IPS DF 4.7 (cell line): ENCODE results near the gene SLC39A9.

Source experiments
- DNase-seq: peaks from one replicate; pipeline ENCODE4 v3.0.0-alpha.2; 2013; ENCODE audit warnings: low spot score; ENCODE audit errors: extremely low read depth

Gene SLC39A9

DNA sequence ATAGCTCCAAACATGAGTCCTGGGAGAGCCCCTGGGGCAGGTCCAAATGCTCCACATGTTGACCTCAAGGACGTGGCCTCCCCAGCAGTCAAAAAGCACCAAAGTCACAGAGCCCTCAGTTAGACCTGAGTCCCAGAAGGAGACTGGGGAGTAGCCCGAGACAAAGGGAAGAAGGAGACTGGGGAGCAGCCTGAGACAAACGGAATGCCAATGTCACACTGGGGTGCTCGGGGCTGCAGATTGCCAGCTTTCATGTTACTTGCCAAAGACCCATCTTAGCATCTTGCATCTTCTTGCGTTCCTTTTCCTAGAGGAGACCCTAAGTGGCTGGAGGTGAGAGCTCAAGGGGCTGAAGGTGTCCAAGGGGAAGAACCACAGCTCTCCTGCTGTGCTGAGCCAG is 100.9 kb downstream of the SLC39A9 start:
- DNase-seq, result no peak

DNA sequence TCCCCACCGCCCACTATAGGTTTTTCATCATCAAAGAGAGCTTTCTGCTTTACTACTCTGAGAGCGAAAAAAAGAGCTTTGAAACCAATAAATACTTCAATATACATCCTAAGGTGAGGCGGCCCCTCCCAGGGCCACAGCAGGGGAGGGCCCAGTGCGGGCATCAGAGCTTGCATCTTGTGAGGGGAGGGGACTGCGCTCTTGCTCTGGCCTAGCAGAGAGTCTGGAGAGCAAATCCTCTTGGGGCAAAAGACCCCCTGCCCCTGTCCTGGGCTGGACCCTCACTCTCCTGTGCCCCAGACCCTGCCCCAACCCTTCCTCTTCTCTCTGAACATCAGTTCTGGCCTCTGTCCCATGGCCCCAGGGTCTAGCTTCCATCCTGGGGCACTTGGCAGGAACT is 101.6 kb downstream of the SLC39A9 start:
- DNase-seq, result no peak

- no peak for DNase-seq
Measured at GRCh38 chr14:69500736-69501135, 102.2 kb downstream of the SLC39A9 start.

DNA sequence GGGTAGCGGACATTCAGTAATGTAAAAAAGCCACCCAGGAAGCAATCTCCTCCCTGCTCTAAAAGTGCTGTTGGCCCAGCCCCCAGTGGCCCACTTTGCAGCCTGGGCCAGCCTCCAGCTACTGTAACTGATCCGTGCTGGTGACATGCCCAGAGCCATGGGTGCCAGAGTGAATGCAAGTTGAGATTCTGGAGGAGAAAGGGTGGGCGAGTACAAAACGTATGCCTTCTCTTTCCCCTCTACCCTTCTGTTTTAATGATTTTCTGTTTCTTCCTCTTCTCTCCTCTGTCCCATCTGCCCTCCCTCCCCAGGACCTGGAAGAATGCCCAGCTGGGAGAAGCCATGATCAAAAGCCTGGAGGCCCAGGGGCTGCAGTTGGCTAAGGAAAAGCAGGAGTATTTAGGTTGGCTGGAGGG is 102.9 kb downstream of the SLC39A9 start:
- no peak for DNase-seq

DNA sequence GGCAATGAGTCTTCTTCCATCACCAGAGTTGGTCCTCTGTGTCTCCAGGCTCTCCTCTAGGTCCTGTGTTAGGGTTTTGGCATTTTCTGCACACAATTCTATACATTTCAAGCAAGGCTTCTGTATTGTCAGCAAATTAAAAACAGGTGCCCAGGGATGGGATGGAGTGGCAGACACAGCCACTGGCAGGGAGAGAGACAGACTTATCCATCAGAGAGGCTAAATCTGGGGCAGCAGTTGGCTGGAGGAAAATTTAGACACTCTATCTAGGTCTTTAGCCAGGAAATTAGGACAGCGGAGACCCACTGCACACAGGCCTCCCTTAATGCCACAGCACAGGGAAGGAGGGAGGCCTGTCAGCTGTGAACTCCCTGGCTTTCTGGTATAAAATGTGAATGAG is 106.3 kb downstream of the SLC39A9 start:
- no peak for DNase-seq

GRCh38 chr14:69505338-69506240 is 107.1 kb downstream of the SLC39A9 start:
- DNase-seq, result no peak

- DNase-seq, result no peak
Measured at GRCh38 chr14:69506241-69506595, 107.7 kb downstream of the SLC39A9 start.
